K562 (cell line): ENCODE measurements around the gene TXNRD2. TPM values are rescaled to one million over a fixed set of nuclear protein-coding genes. Genes with fewer than 3 reads are reported as not detected.

ENCODE experiments used
- ATAC-seq: fragments of 200-7000 bp; cut with Tn5 transposase; 3 replicates; pipeline ENCODE4 v1.9.1; 2020; ENCODE audit warnings: moderate library complexity
- BruUV-seq: library from RNA; stranded (reverse); fragments of 400-500 nt; replicated peaks from 2 replicates; lab custom pipeline; 2021; lab: Mats Ljungman, UMichigan
- CTCF ChIA-PET: fragments of 300-600 bp; formaldehyde crosslinking; extraction: SDS; loops from one replicate; lab custom pipeline; 2021; ENCODE audit warnings: low intra/inter-chr PET ratio; lab: Yijun Ruan, JAX
- POLR2A ChIA-PET: fragments of 300-600, 350-650 bp; sonication (Branson Sonifier 250); formaldehyde crosslinking; extraction: SDS; loops from one replicate; lab custom pipeline; 2021; ENCODE audit warnings: antibody characterized with exemption, inconsistent platforms; lab: Yijun Ruan, JAX
- DNase-seq, 4 experiments: peaks; one replicate each; pipeline versions ENCODE4 v3.0.0 to v3.0.0-alpha.2; 2011 to 2018; ENCODE audit warnings: low spot score in 3 of 4, mixed read lengths in 3 of 4; ENCODE audit errors: extremely low read depth in 1 of 4
- FAIRE-seq: peaks from 2 replicates; lab custom pipeline; 2011; peaks lifted over from hg19 to GRCh38; lab: Jason Lieb, UNC
- H2AFZ ChIP-seq: 2 replicates; pipeline ENCODE4 v1.6.0; 2011; ENCODE audit warnings: low read depth, low read length, control low read depth, inconsistent platforms
- H3K27ac ChIP-seq: fragments of 200-600 bp; 3 replicates; pipeline ENCODE4 v1.8.0; 2011; ENCODE audit warnings: low read depth, mild to moderate bottlenecking, control low read depth, inconsistent platforms, low read length, moderate library complexity, mixed read lengths; ENCODE audit errors: extremely low read depth
- H3K27me3 ChIP-seq, 2 experiments: fragments of 300-600 bp in 1 of 2; 2 replicates in 1 of 2; 3 replicates in 1 of 2; pipeline versions ENCODE4 v1.6.0 to v1.8.0; 2011; ENCODE audit warnings: inconsistent platforms in 2 of 2, low read length in 2 of 2, mild to moderate bottlenecking in 1 of 2, mixed read lengths in 1 of 2, moderate library complexity in 1 of 2; ENCODE audit not compliant: control insufficient read depth in 2 of 2, insufficient read depth in 2 of 2
- H3K36me3 ChIP-seq: fragments of 300-600 bp; 3 replicates; pipeline ENCODE4 v1.8.0; 2011; ENCODE audit warnings: mild to moderate bottlenecking, low read length, inconsistent platforms; ENCODE audit not compliant: control insufficient read depth, insufficient read depth
- H3K4me1 ChIP-seq, 2 experiments: fragments of 200-600 bp in 1 of 2; replicated peaks in 1 of 2; 2 replicates in 1 of 2; 3 replicates in 1 of 2; pipeline versions ENCODE4 v1.5.1 to v1.8.0; 2011; ENCODE audit warnings: inconsistent platforms in 2 of 2, low read length in 2 of 2, mild to moderate bottlenecking in 1 of 2, mixed read lengths in 1 of 2, moderate library complexity in 1 of 2; ENCODE audit not compliant: control insufficient read depth in 2 of 2, insufficient read depth in 2 of 2
- H3K4me2 ChIP-seq: 2 replicates; pipeline ENCODE4 v1.6.1; 2011; ENCODE audit warnings: low read length, control low read depth, inconsistent platforms, mixed read lengths; ENCODE audit not compliant: insufficient read depth
- H3K4me3 ChIP-seq: fragments of 200-600 bp; sonication (generic), shearing (Covaris generic); 2 replicates; pipeline ENCODE4 v1.5.1; 2016; ENCODE audit warnings: control low read depth, inconsistent platforms
- H3K79me2 ChIP-seq: fragments of 200-600 bp; 3 replicates; pipeline ENCODE4 v1.8.0; 2011; ENCODE audit warnings: low read length, inconsistent platforms; ENCODE audit not compliant: control insufficient read depth, insufficient read depth
- H3K9ac ChIP-seq, 2 experiments: 2 replicates each; pipeline versions ENCODE4 v1.6.0 to v1.6.1; 2011; ENCODE audit warnings: low read depth in 2 of 2, low read length in 2 of 2, control low read depth in 1 of 2, inconsistent platforms in 1 of 2, mild to moderate bottlenecking in 1 of 2, mixed read lengths in 1 of 2; ENCODE audit not compliant: insufficient read depth in 1 of 2
- H3K9me1 ChIP-seq: one replicate; pipeline ENCODE4 v1.6.0; 2011; ENCODE audit warnings: inconsistent platforms, mild to moderate bottlenecking, low read length, moderate library complexity; ENCODE audit not compliant: control insufficient read depth, insufficient read depth
- H3K9me3 ChIP-seq: replicated peaks from 2 replicates; pipeline ENCODE4 v1.5.1; 2011; ENCODE audit warnings: low read depth, low read length, inconsistent platforms; ENCODE audit not compliant: control insufficient read depth, insufficient read depth
- H4K20me1 ChIP-seq: replicated peaks from 2 replicates; pipeline ENCODE4 v1.6.1; 2011; ENCODE audit warnings: low read length, inconsistent platforms, mixed read lengths; ENCODE audit not compliant: control insufficient read depth, insufficient read depth
- ATF1 ChIP-seq, 2 experiments: fragments of 450-650 bp in 1 of 2; IDR thresholded peaks; 2 replicates each; pipeline ENCODE4 v1.6.1; 2016; ENCODE audit warnings: missing compliant biosample characterization in 1 of 2, missing genetic modification characterization in 1 of 2
- ELF2 ChIP-seq: fragments of 250-450 bp; sonication (Bioruptor Pico); IDR thresholded peaks from 2 replicates; pipeline ENCODE4 v1.5.0; 2021; ENCODE audit warnings: mild to moderate bottlenecking
- ID3 ChIP-seq, 2 experiments: fragments of 250-450 bp in 1 of 2; fragments of 450-650 bp in 1 of 2; sonication (Bioruptor Pico) in 1 of 2; IDR thresholded peaks; 2 replicates each; pipeline versions ENCODE4 v1.6.1 to v1.8.0; 2016 to 2021; ENCODE audit warnings: mild to moderate bottlenecking in 2 of 2, moderate library complexity in 2 of 2, missing compliant biosample characterization in 1 of 2, missing genetic modification characterization in 1 of 2
- NFATC3 ChIP-seq: fragments of 450-650 bp; IDR thresholded peaks from 2 replicates; pipeline ENCODE4 v1.6.1; 2017; ENCODE audit warnings: mild to moderate bottlenecking
- NRF1 ChIP-seq, 2 experiments: fragments of 450-650 bp; IDR thresholded peaks in 1 of 2; conservative IDR thresholded peaks in 1 of 2; 2 replicates each; pipeline ENCODE4 v1.6.1; 2014; ENCODE audit warnings: mild to moderate bottlenecking in 2 of 2
- PHB2 ChIP-seq: fragments of 450-650 bp; IDR thresholded peaks from 2 replicates; pipeline ENCODE4 v1.6.1; 2017; ENCODE audit warnings: low read depth
- RBBP5 ChIP-seq: fragments of 200-600 bp; sonication (generic); IDR thresholded peaks from 2 replicates; pipeline ENCODE4 v1.6.1; 2012; ENCODE audit warnings: borderline replicate concordance, mild to moderate bottlenecking, low read length, control low read depth, inconsistent platforms; ENCODE audit not compliant: insufficient read depth, poor library complexity, severe bottlenecking
- VEZF1 ChIP-seq: fragments of 200-800 bp; sonication (Bioruptor generic); IDR thresholded peaks from 2 replicates; pipeline ENCODE4 v1.6.1; 2017; ENCODE audit warnings: missing genetic modification characterization, missing compliant biosample characterization
- ZNF511 ChIP-seq: sonication (generic); formaldehyde crosslinking; IDR thresholded peaks from 2 replicates; pipeline ENCODE4 v1.8.0; 2022; ENCODE audit warnings: mild to moderate bottlenecking, missing genetic modification reagents
- ZNF79 ChIP-seq: fragments of 250-450 bp; sonication (Bioruptor Pico); IDR thresholded peaks from 2 replicates; pipeline ENCODE4 v1.4.0; 2020; ENCODE audit warnings: low read depth, mild to moderate bottlenecking, moderate library complexity
- whole genome bisulfite sequencing: fragments of 100-300 bp; shearing (Covaris generic); methylation state at CpG from one replicate; pipeline ENCODE4 v1.1.6; 2016; ENCODE audit warnings: low coverage, mixed read lengths; ENCODE audit not compliant: insufficient coverage; ENCODE audit errors: missing lambda C conversion rate; 5-methylcytosine and 5-hydroxymethylcytosine counted together
- in situ Hi-C: fragments of 300-500 bp; cut with MboI; formaldehyde crosslinking; loops from 4 replicates; pipeline ENCODE4 v1.15.0; 2018; ENCODE audit warnings: inconsistent platforms, mixed read lengths
- intact Hi-C: fragments of 100-400 bp; cut with micrococcal nuclease; formaldehyde crosslinking; loops from 2 replicates; pipeline ENCODE4 v1.14.2; 2022
- polyA plus RNA-seq, 8 experiments: library from polyadenylated mRNA; depleted of rRNA in 4 of 8; stranded (reverse) in 5 of 8; unstranded in 3 of 8; fragments of >200 nt; fragmentation: Nextera tagmentation in 2 of 8; fragmentation: Illumina TruSeq in 1 of 8; extraction: Ambion mirVana in 2 of 8; extraction: Trizol in 1 of 8; gene quantifications; 2 replicates each; pipeline versions ENCODE4 v1.2.1 to v1.2.3, GENCODE V29; 2011 to 2014; ENCODE audit warnings: inconsistent platforms in 1 of 8, missing spikeins in 1 of 8
- total RNA-seq, 7 experiments: library from RNA; depleted of rRNA in 6 of 7; stranded (reverse); fragments of >200 nt in 6 of 7; fragmentation: Illumina TruSeq in 2 of 7; extraction: Trizol in 2 of 7; gene quantifications; 2 replicates each; pipeline versions ENCODE4 v1.2.1 to v1.2.3, GENCODE V29; 2011 to 2021; ENCODE audit warnings: low replicate concordance in 1 of 7

The TXNRD2 gene
- total and polyA plus RNA-seq, 9 of the 15 experiments (the other 6 are each of a cell fraction or from before 2014, with no cell fraction given): 3.3 to 80.2 (median 49.4) TPM

GRCh38 chr22:19904935-19905334 lies 36.7 kb downstream of the TXNRD2 start:
- Histone ChIP-seq H3K4me1 (peaks cover 2 to 41% of the 10 kb centered on the region in 2 experiments; a peak in 4 of 5 replicates), H3K9me3 (no peaks in the 10 kb centered on the region), H3K4me2 (no peak overlapping the region), H3K36me3 (peaks cover 9% of the 10 kb centered on the region; the same call in 2 of the 3 replicates), H3K9me1 (no peaks in the 10 kb centered on the region), H3K27ac (no peak overlapping the region), H4K20me1 (peaks cover 3% of the 10 kb centered on the region; the same call in 1 of the 2 replicates), H3K9ac (no peak overlapping the region), H3K4me3 (no peak overlapping the region), H3K27me3 (no peaks in the 10 kb centered on the region; a peak in 1 of 5 replicates), H3K79me2 (no peaks in the 10 kb centered on the region), H2AFZ (no peak overlapping the region)
- no TSS peak for BruUV-seq
- DNase-seq: no peak
- ATAC-seq: no peak
- in situ Hi-C loops: no loop called here
- TF ChIP-seq ZNF79: no peak
- TF ChIP-seq NFATC3: no peak
- TF ChIP-seq NRF1 (conservative IDR thresholded peaks at IDR 0.05 in 1 of 2, IDR thresholded peaks at IDR 0.05 in 1 of 2): no peak
- intact Hi-C loops: loop anchor here (1.0 kb wide), 1 partner anchor 175 kb away; no protein-coding TSS in a partner anchor
- no peak for FAIRE-seq
- WGBS: 64% methylated on average over 7 of the region's 7 CpGs
- CTCF ChIA-PET: interaction anchor here (1.4 kb wide), 1 partner anchor 174 kb away, joined by 4 read pairs; no protein-coding TSS in a partner anchor
- POLR2A ChIA-PET: interaction anchor here (0.7 to 11.2 kb wide), 13 partner anchors 8 to 175 kb away, joined by 3 to 141 read pairs (median 4); no protein-coding TSS in a partner anchor

GRCh38 chr22:19904174-19904856 lies 37.3 kb downstream of the TXNRD2 start:
- intact Hi-C loops (no loop called here), in situ Hi-C loops (no loop called here)
- 74% methylated on average over 16 of the region's 16 CpGs for WGBS
- Histone ChIP-seq H3K9me3 (no peaks in the 10 kb centered on the region), H3K9me1 (no peaks in the 10 kb centered on the region), H3K79me2 (no peaks in the 10 kb centered on the region), H4K20me1 (peaks cover 6% of the 10 kb centered on the region; the same call in 1 of the 2 replicates), H3K9ac (peak overlapping the region in 1 of 2 experiments; percentile 64; a peak in 1 of 4 replicates), H3K27me3 (no peaks in the 10 kb centered on the region), H2AFZ (no peak overlapping the region), H3K36me3 (peaks cover 9% of the 10 kb centered on the region; the same call in 2 of the 3 replicates), H3K27ac (no peak overlapping the region), H3K4me3 (no peak overlapping the region), H3K4me2 (no peak overlapping the region), H3K4me1 (peaks cover 0 to 35% of the 10 kb centered on the region in 2 experiments; a peak in 2 of 5 replicates)
- POLR2A ChIA-PET: interaction anchor here (0.6 to 11.2 kb wide), 17 partner anchors 7 to 378 kb away, joined by 3 to 141 read pairs (median 3); no protein-coding TSS in a partner anchor
- FAIRE-seq (no peak), DNase-seq (no peak), ATAC-seq (no peak)
- no TSS peak for BruUV-seq
- CTCF ChIA-PET: no interaction called here
- no peak; the same call in 1 of the 2 replicates for TF ChIP-seq ATF1 (CRISPR knock-in tag; IDR thresholded peaks at IDR 0.05)
- no peak for TF ChIP-seq ATF1 (tag; IDR thresholded peaks at IDR 0.05)
- no peak for TF ChIP-seq ZNF511 (CRISPR knock-in tag)
- TF ChIP-seq PHB2: no peak
- TF ChIP-seq ID3 (CRISPR knock-in tag; IDR thresholded peaks at IDR 0.05): no peak
- TF ChIP-seq ID3 (tag; IDR thresholded peaks at IDR 0.05): 0 out of 2 replicates have a peak, but pooled peaks have one; percentile 15
- 0 out of 2 replicates have a peak, but pooled peaks have one; percentile 48 for TF ChIP-seq ELF2
- TF ChIP-seq RBBP5: peak; percentile 12
- no peak for TF ChIP-seq VEZF1
